Activated naive CD4-positive, alpha-beta T cell treated with anti-CD3 and anti-CD28 coated beads, Interleukin-2, amount 50 U/mL, for 72 hours (primary cell): Measurements from ENCODE around the gene SUPT3H. TPM values are rescaled to one million over a fixed set of nuclear protein-coding genes. Genes with fewer than 3 reads are reported as not detected.

ENCODE experiments used
- ATAC-seq, 2 donors: fragments of 150-1000 bp; cut with Tn5 transposase; 2 replicates each; pipeline ENCODE4 v1.10.0; 2021; ENCODE audit warnings: mild to moderate bottlenecking in 2 of 2, moderate library complexity in 2 of 2
- DNase-seq, 2 donors: peaks; one replicate each; pipeline ENCODE4 v3.0.0; 2021 to 2022; ENCODE audit warnings: low spot score in 2 of 2
- H3K27ac Mint-ChIP-seq, 2 donors: one replicate each; pipeline ENCODE4 v1.8.0; 2022; ENCODE audit warnings: mild to moderate bottlenecking in 2 of 2, mixed read lengths in 2 of 2
- H3K36me3 Mint-ChIP-seq, 2 donors: one replicate each; pipeline ENCODE4 v1.8.0; 2022; ENCODE audit warnings: mixed read lengths in 2 of 2
- H3K9me3 Mint-ChIP-seq, 2 donors: one replicate each; pipeline ENCODE4 v1.8.0; 2022; ENCODE audit warnings: mixed read lengths in 2 of 2
- total RNA-seq, 2 donors: library from RNA; stranded (reverse); gene quantifications; one replicate each; pipeline ENCODE4 v1.2.3, GENCODE V29; 2022

The SUPT3H gene
- total RNA-seq, 2 donors from 2014 or later = 14.3 to 20.1 TPM

DNA sequence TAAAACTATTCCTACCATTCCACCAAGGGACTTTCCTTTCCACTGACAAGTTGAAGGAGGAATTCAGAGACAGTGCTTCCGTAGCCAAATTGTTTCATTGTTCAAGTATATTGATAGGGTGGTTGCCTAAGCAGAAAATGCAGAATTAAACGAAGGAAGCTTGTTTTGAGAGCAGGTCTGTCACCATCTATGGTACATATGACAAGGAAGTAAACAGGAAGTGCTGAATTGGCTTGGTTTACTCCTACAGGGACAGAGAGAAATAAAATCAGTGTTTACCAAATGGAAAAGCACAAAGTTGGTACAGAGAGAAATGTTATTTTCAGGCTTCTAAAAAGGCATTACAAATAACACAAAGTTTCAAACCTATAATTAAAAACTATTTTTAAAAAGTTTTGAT lies 568.5 kb downstream of the SUPT3H start:
- ATAC-seq (no peak), DNase-seq (no peak)
- Mint-ChIP-seq H3K9me3 (no peaks in the 10 kb centered on the region), H3K36me3 (no peaks in the 10 kb centered on the region), H3K27ac (no peak overlapping the region)

- DNase-seq = no peak
- ATAC-seq = no peak
- H3K9me3 Mint-ChIP-seq = no peaks in the 10 kb centered on the region
- no peak overlapping the region for H3K27ac Mint-ChIP-seq
- no peaks in the 10 kb centered on the region for H3K36me3 Mint-ChIP-seq
Measured at GRCh38 chr6:44808148-44808547, 569.6 kb downstream of the SUPT3H start.

- no peak for DNase-seq
- ATAC-seq = no peak
- Mint-ChIP-seq H3K27ac (no peak overlapping the region), H3K9me3 (no peaks in the 10 kb centered on the region), H3K36me3 (no peaks in the 10 kb centered on the region)
Measured at GRCh38 chr6:44806656-44807055, 571.1 kb downstream of the SUPT3H start.

DNA sequence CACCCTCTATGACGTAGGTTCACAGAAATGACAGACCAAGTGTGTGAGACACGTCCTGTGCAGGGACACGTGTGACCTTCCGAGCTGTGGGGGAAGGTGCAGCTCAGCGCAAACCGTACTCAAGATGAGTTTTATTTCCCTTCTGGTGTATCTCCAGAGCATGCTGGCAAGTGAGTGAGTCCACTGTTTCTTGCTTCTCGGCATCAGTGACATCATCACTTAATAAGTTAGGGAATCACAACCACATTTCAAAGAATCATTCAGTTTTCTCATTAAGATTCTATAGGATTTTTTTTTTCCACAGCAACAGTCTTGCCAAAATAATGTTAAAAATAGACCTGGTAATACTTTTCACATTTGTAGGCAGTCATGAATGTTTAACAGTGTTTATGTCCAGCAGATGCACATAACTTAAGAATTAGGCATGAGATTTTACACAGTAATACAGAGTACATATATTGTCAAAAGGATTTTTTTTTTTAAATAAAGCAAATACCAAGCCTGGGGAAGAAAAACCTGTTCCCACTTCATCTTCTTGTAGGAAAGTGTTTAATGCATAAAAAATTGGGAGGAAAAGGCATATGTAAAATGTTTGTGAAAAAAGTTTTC lies 572.4 kb downstream of the SUPT3H start:
- ATAC-seq (no peak), DNase-seq (no peak)
- Mint-ChIP-seq H3K36me3 (no peaks in the 10 kb centered on the region), H3K27ac (no peak overlapping the region), H3K9me3 (no peaks in the 10 kb centered on the region)

- DNase-seq (no peak), ATAC-seq (no peak)
- Mint-ChIP-seq H3K27ac (no peak overlapping the region), H3K36me3 (no peaks in the 10 kb centered on the region), H3K9me3 (no peaks in the 10 kb centered on the region)
Measured at GRCh38 chr6:44804546-44805159, 573.1 kb downstream of the SUPT3H start.

DNA sequence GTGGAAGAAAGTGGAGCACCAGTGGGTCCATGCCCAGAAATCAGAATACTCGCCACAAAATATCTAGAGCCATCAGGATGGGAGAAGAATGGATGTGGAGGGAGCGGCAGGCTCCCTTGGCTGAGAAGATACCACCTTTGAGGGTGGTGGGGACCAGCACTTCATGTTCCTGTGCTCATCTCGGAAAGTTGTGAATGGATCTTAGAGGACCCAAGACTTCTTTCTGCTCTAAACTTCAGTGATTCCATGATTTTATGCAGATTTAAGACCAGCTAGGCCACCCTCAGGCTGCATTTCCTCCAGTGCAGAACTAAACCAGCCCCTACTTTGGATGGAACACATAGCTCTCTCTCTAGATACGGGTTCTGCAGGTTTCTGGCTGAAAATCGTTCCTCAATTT lies 573.7 kb downstream of the SUPT3H start:
- Mint-ChIP-seq H3K27ac (no peak overlapping the region), H3K9me3 (no peaks in the 10 kb centered on the region), H3K36me3 (no peaks in the 10 kb centered on the region)
- ATAC-seq (no peak), DNase-seq (no peak)

DNA sequence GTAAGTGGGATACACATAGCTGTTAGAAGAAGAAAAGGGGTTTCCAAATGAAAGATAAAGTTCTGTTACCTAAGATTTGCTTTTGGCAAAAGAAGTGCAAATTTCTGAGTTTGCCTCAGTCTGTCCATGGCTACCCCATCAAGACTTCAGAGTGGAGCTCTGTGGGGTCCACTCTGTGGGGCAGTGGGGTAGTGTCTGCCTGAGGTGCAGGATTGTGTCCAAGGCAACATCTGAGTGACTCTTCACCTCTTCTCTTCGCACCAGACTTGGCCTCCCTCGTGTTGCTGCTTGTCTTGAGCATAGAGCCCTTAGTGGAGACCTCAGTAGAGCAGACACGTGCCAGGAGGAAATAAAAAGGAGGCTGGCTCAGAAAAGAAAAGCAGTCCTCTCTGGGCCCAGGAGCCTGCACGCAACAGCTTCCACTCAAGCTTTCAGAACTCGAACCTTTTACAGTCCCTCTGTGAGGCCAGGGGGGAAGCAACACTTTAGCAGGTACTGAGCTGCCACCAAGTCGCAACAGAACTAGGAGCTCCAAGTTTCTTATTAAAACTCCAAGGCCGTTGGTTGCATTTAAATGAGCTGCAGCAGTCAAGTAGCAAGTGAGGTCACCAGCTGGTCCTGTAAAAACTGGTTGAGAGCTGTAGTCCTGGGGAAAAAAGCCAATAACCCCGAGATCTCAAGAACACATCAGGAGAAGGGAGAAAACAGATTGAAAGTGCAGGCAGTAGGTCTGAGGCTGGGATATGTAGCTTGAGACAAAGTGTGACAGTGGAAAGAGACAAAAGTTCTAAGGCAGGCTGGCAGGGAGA lies 576.7 kb downstream of the SUPT3H start:
- Mint-ChIP-seq H3K9me3 (peaks cover 0 to 5% of the 10 kb centered on the region in 2 donors), H3K27ac (no peak overlapping the region), H3K36me3 (no peaks in the 10 kb centered on the region)
- ATAC-seq (no peak), DNase-seq (no peak)

GRCh38 chr6:44800171-44800783 lies 577.5 kb downstream of the SUPT3H start:
- Mint-ChIP-seq H3K36me3 (no peaks in the 10 kb centered on the region), H3K27ac (no peak overlapping the region), H3K9me3 (peaks cover 0 to 5% of the 10 kb centered on the region in 2 donors)
- ATAC-seq = no peak
- DNase-seq = no peak

GRCh38 chr6:44797746-44798145 lies 580.0 kb downstream of the SUPT3H start:
- ATAC-seq (no peak), DNase-seq (no peak)
- Mint-ChIP-seq H3K27ac (no peak overlapping the region), H3K36me3 (no peaks in the 10 kb centered on the region), H3K9me3 (peaks cover 0 to 5% of the 10 kb centered on the region in 2 donors)

DNA sequence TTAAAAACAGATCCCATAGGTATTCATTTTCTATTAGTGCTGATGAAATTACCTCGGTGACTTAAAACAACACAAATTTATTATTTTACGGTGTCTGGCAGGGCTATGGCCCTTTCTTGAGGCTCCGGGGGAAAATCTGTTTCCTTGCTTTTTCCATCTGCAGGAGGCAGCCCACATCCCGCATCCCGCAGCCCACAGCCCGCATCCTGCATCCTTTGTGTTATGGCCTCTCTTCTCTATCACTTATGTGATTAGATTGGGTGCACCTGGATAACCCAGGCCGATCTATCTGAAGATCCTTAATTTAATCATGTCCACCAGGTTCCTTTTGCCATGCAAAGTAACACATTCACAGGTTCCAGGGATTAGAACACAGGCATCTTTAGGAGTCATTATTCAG lies 582.4 kb downstream of the SUPT3H start:
- Mint-ChIP-seq H3K27ac (no peak overlapping the region), H3K9me3 (peaks cover 4 to 11% of the 10 kb centered on the region in 2 donors), H3K36me3 (no peaks in the 10 kb centered on the region)
- ATAC-seq (no peak), DNase-seq (no peak)

DNA sequence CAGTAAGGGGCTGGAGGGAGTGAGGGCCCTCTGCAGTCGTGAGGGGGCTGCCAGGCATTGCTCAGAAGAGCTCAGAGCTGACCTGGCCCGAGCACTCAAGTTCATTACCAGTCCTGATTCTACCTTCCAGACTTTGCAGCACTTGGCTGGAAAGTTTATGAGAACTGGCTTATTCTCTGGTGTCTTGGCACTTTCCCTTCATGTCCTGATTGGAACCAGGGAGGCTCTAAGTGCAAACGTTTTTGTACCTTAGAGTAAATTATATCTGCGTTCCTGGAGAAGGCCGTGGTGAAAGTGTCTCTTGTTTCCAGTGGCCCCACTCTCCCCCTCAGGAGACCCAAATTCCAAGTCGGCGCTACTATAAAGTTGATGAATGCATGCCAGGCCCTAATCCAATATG lies 587.9 kb downstream of the SUPT3H start:
- no peak for DNase-seq
- Mint-ChIP-seq H3K36me3 (no peaks in the 10 kb centered on the region), H3K27ac (no peak overlapping the region), H3K9me3 (peaks cover 4 to 6% of the 10 kb centered on the region in 2 donors)
- no peak for ATAC-seq

- H3K36me3 Mint-ChIP-seq = peaks cover 0 to 2% of the 10 kb centered on the region in 2 donors
- peaks cover 4 to 6% of the 10 kb centered on the region in 2 donors for H3K9me3 Mint-ChIP-seq
- no peak for ATAC-seq
- DNase-seq = no peak
- H3K27ac Mint-ChIP-seq = peak overlapping the region in 1 of 2 donors; percentile 22
Measured at GRCh38 chr6:44789061-44789460, 588.7 kb downstream of the SUPT3H start.

DNA sequence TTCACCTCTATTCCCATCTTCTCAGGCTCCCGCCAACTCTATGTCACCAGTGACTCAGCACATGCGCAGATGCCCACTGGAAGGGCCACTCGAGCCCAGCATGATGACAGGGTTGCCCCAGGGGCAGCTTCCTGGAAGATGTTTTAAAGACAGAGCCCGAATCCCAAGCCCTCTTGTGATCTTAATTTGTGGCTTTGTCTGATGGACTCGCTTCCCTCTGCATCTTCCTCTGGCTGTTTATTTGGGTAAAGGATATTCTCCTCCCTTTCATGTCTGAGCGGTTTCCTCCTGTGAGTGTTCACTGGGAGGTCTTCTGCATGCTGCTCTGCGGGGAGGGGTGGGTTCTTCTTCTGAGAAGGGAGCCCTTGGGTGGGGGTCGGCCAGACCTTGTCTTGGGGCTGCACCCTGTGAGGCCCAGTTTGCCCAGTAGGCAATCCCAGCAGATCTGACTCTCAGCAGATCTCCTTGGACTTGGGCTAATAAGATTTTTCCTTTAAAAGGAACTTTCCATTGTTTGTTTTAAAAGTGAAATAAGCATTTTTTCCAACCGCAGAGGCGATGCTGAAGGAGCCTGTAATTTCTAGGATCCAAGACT lies 589.2 kb downstream of the SUPT3H start:
- no peak for DNase-seq
- no peak for ATAC-seq
- Mint-ChIP-seq H3K36me3 (peaks cover 0 to 8% of the 10 kb centered on the region in 2 donors), H3K27ac (peak overlapping the region in 1 of 2 donors; percentile 22), H3K9me3 (peaks cover 4 to 11% of the 10 kb centered on the region in 2 donors)

- ATAC-seq (peak; percentile 63 to 77), DNase-seq (no peak)
- Mint-ChIP-seq H3K36me3 (peaks cover 0 to 10% of the 10 kb centered on the region in 2 donors), H3K9me3 (peaks cover 9 to 14% of the 10 kb centered on the region in 2 donors), H3K27ac (peak overlapping the region in 1 of 2 donors; percentile 22)
Measured at GRCh38 chr6:44787254-44787834, 590.4 kb downstream of the SUPT3H start.

DNA sequence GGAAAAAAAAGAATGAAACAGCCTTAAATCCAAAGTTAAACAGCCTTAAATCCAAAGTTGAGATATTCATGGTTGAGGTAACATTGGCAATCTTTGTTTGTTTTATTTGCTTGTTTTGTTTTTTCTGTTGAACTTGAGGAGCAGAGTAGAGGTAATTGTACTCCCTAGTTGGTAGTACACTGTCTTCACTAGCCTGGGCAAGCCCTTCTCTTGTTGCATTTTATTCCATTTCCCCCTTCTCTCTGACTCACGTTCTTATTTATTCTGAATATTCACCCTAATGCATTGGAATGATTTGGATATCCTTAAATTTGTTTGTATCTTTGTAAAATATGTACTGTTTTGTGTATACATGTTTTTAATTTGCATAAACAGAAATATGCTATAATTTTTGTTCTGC lies 592.6 kb downstream of the SUPT3H start:
- peaks cover 4 to 8% of the 10 kb centered on the region in 2 donors for H3K9me3 Mint-ChIP-seq
- H3K36me3 Mint-ChIP-seq = peaks cover 0 to 10% of the 10 kb centered on the region in 2 donors
- ATAC-seq = no peak
- H3K27ac Mint-ChIP-seq = no peak overlapping the region
- DNase-seq = no peak

DNA sequence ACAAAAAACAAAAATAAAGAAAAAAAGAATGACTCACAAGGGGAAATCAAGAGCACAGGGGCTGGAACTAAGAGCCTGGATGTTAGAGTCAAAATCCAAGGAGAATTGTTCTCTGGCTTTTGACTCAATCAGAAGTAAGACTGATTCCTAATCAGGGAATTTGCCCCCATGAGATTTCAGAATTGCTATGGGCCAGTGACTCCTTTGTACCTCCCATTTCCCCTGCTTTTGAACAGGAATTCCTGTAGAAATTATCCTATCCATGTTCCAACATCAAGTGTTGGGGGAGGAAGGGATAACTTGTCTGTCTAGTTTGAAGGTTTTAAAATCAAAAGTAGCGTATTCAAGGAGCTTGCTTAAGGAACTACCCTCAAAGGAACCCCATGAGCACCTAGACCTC lies 593.5 kb downstream of the SUPT3H start:
- Mint-ChIP-seq H3K27ac (no peak overlapping the region), H3K36me3 (peaks cover 0 to 10% of the 10 kb centered on the region in 2 donors), H3K9me3 (peaks cover 4 to 8% of the 10 kb centered on the region in 2 donors)
- ATAC-seq (no peak), DNase-seq (no peak)
